Measurements from ENCODE around the gene SPTBN1.

- TF ChIP-seq CTCF (conservative IDR thresholded peaks at IDR 0.05; ENCODE audit: low read length) = no peak
- TF ChIP-seq EZH2phosphoT487 (IDR thresholded peaks at IDR 0.05; ENCODE audit: borderline replicate concordance) = no peak
Observed at GRCh38 chr2:54523324-54523959, 67.3 kb downstream of the SPTBN1 start.
